Testis (tissue), 2 donors: ENCODE data around the gene PITRM1.

ENCODE experiments used
- POLR2A ChIP-seq: fragments of 450-650 bp; IDR thresholded peaks from one replicate; pipeline ENCODE4 v1.6.1; 2017; ENCODE audit warnings: antibody characterized with exemption, mild to moderate bottlenecking, moderate library complexity
- TF ChIP-seq, protein P1 (sequence below), 3 experiments: fragments of 450-650 bp in 2 of 3; fragments of 200-600 bp in 1 of 3; sonication (generic) in 1 of 3; IDR thresholded peaks; one replicate each; pipeline ENCODE4 v1.5.1; 2016 to 2019; ENCODE audit warnings: antibody characterized with exemption in 3 of 3, mild to moderate bottlenecking in 2 of 3, moderate library complexity in 1 of 3

DNA sequence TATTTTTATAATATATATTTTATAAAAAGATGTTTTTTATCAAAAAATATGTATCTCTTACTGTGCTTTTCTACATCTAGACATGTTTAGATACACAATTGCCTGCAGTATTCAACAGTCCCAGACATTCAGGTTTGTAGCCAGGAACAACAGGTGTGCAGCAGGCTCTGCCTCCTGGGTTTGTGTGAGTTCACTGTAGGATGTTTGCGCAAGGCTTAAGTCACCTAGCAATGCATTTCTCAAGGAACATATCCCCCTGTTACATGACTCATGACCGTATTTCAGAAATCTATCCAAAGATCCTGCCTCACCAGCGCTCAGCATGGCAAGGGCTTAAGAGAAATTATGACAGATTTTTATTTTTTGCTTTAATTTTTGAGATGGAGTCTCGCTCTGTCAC lies 41.5 kb downstream of the PITRM1 start:
- TF ChIP-seq, protein P1, sequence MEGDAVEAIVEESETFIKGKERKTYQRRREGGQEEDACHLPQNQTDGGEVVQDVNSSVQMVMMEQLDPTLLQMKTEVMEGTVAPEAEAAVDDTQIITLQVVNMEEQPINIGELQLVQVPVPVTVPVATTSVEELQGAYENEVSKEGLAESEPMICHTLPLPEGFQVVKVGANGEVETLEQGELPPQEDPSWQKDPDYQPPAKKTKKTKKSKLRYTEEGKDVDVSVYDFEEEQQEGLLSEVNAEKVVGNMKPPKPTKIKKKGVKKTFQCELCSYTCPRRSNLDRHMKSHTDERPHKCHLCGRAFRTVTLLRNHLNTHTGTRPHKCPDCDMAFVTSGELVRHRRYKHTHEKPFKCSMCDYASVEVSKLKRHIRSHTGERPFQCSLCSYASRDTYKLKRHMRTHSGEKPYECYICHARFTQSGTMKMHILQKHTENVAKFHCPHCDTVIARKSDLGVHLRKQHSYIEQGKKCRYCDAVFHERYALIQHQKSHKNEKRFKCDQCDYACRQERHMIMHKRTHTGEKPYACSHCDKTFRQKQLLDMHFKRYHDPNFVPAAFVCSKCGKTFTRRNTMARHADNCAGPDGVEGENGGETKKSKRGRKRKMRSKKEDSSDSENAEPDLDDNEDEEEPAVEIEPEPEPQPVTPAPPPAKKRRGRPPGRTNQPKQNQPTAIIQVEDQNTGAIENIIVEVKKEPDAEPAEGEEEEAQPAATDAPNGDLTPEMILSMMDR (IDR thresholded peaks at IDR 0.05), result no peak
- TF ChIP-seq POLR2A, result no peak
